ENCODE data around the gene PRDM16. TPM values are rescaled to one million over a fixed set of nuclear protein-coding genes. Genes with fewer than 3 reads are reported as not detected.

The PRDM16 gene
- total and polyA plus RNA-seq, 2 of the 8 experiments (the other 6 are each of a cell fraction or from before 2014, with no cell fraction given) = 0.39 to 0.43 TPM

DNA sequence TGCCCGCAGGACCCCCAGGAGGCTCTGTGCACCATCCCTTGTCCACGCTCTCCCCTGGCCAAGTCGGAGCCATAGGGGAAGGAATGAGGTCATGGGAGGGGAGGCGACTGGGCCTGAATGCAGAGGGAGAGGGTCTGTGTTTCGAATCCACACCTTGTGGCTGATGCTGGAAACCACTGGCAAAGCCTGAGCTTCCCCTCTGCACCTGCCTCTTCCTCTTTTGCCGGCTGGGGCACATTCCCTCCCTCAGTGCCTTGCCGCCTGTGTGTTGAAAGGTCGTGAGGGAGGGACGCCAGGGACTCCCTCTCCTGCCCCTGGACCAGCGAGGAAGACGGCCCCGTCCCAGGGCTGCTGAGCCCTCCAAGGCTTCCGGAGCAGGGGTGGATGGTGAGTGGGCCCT, 27.3 kb downstream of the PRDM16 start:
- WGBS, 2 experiments (ENCODE audit: extremely low coverage in 1 of 2, insufficient coverage in 1 of 2, insufficient read length in 1 of 2, insufficient replicate concordance in 2 of 2, low coverage in 1 of 2, low lambda C conversion rate in 2 of 2, missing lambda C conversion rate in 1 of 2) = 74% methylated on average over 8 of the region's 13 CpGs; no CpG with 5 or more reads in 1 of the 2 experiments
- Histone ChIP-seq H2BK12ac (ENCODE audit: low read depth, low read length) (no peak overlapping the region), H3K4me3 (ENCODE audit: extremely low read depth in 1 of 4, insufficient read depth in 2 of 4, low read depth in 3 of 4, low read length in 4 of 4) (no peak overlapping the region), H2AFZ (ENCODE audit: low read length) (no peak overlapping the region), H3K18ac (ENCODE audit: extremely low read depth, low read length) (no peak overlapping the region), H3K79me2 (ENCODE audit: control insufficient read depth in 1 of 2, insufficient read depth in 2 of 2, low read length in 2 of 2) (no peaks in the 10 kb centered on the region), H4K91ac (replicated peaks; ENCODE audit: insufficient read length, low read length) (no peak overlapping the region), H3K36me3 (ENCODE audit: control insufficient read depth in 2 of 4, insufficient read depth in 4 of 4, low read length in 3 of 4) (no peaks in the 10 kb centered on the region), H3K79me1 (ENCODE audit: low read depth, low read length) (no peaks in the 10 kb centered on the region), H3K9ac (replicated peaks in 1 of 4; ENCODE audit: extremely low read depth in 1 of 4, low read depth in 3 of 4, low read length in 3 of 4) (no peak overlapping the region), H2AK5ac (ENCODE audit: low read depth, low read length) (no peak overlapping the region), H3K27me3 (replicated peaks in 1 of 4; ENCODE audit: control insufficient read depth in 3 of 4, extremely low read depth in 1 of 4, insufficient read depth in 3 of 4, low read length in 3 of 4) (no peaks in the 10 kb centered on the region; a peak in 1 of 7 replicates), H3K27ac (ENCODE audit: low read depth, low read length) (no peak overlapping the region), H3K4me1 (replicated peaks in 1 of 4; ENCODE audit: control insufficient read depth in 3 of 4, insufficient read depth in 4 of 4, low read length in 3 of 4) (no peaks in the 10 kb centered on the region), H3K14ac (ENCODE audit: insufficient read length) (no peak overlapping the region), H3K23ac (ENCODE audit: insufficient read length) (no peak overlapping the region), H3K4ac (replicated peaks; ENCODE audit: insufficient read length, low read depth, low read length) (no peak overlapping the region), H3K56ac (replicated peaks; ENCODE audit: insufficient read length, low read depth, low read length) (no peak overlapping the region), H3K23me2 (ENCODE audit: low read depth, low read length) (no peaks in the 10 kb centered on the region), H3K4me2 (ENCODE audit: insufficient read depth in 1 of 2, low read depth in 2 of 2, low read length in 2 of 2) (no peak overlapping the region), H4K8ac (ENCODE audit: extremely low read depth, insufficient read depth, low read length) (no peak overlapping the region), H2BK20ac (ENCODE audit: low read length) (no peak overlapping the region), H2BK120ac (replicated peaks; ENCODE audit: low read depth, low read length) (no peak overlapping the region), H2BK5ac (ENCODE audit: low read depth, low read length) (no peak overlapping the region), H4K5ac (ENCODE audit: insufficient read length, low read depth, low read length) (no peak overlapping the region), H2BK15ac (ENCODE audit: low read length) (no peak overlapping the region), H4K20me1 (replicated peaks in 1 of 2; ENCODE audit: control insufficient read depth in 1 of 2, insufficient read depth in 2 of 2, low read length in 2 of 2) (no peaks in the 10 kb centered on the region), H3K9me3 (ENCODE audit: insufficient read depth in 2 of 2, low read depth in 1 of 2, low read length in 1 of 2) (no peaks in the 10 kb centered on the region)
- ChIA-PET POLR2A (ENCODE audit: partially characterized antibody) (no interaction called here), CTCF (ENCODE audit: partially characterized antibody) (interaction anchor here (0.7 to 1.3 kb wide), 2 partner anchors 15 to 34 kb away, joined by 3 read pairs; no protein-coding TSS in a partner anchor)
- DNase-seq (ENCODE audit: low read depth in 1 of 2, low spot score in 2 of 2) = no peak
- no peak for FAIRE-seq
- TF ChIP-seq TBP (IDR thresholded peaks at IDR 0.05; ENCODE audit: low read depth, low read length) = no peak
- no peak for TF ChIP-seq SRF (IDR thresholded peaks at IDR 0.05; ENCODE audit: low read depth, low read length)
- TF ChIP-seq TCF12 (IDR thresholded peaks at IDR 0.05; ENCODE audit: low read depth, low read length) = no peak
- no peak for TF ChIP-seq KDM5A (IDR thresholded peaks at IDR 0.05; ENCODE audit: low read length)
- TF ChIP-seq, protein P1, sequence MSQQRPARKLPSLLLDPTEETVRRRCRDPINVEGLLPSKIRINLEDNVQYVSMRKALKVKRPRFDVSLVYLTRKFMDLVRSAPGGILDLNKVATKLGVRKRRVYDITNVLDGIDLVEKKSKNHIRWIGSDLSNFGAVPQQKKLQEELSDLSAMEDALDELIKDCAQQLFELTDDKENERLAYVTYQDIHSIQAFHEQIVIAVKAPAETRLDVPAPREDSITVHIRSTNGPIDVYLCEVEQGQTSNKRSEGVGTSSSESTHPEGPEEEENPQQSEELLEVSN (IDR thresholded peaks at IDR 0.05) = no peak
- TF ChIP-seq CBX5 (IDR thresholded peaks at IDR 0.05; ENCODE audit: low read depth, low read length) = no peak
- TF ChIP-seq SIN3A (conservative IDR thresholded peaks at IDR 0.05 in 1 of 2, IDR thresholded peaks at IDR 0.05 in 1 of 2; ENCODE audit: low read depth in 1 of 2, low read length in 2 of 2) = no peak
- no peak for TF ChIP-seq BRCA1 (IDR thresholded peaks at IDR 0.05; ENCODE audit: low read depth, low read length)
- no peak for TF ChIP-seq TAF1 (IDR thresholded peaks at IDR 0.05; ENCODE audit: low read depth, low read length)
- TF ChIP-seq EP300 (IDR thresholded peaks at IDR 0.05; ENCODE audit: borderline replicate concordance in 1 of 2, low read depth in 2 of 2, low read length in 2 of 2) = no peak
- no peak for TF ChIP-seq TEAD4 (IDR thresholded peaks at IDR 0.05; ENCODE audit: low read depth, low read length)
- no peak for TF ChIP-seq SP2 (IDR thresholded peaks at IDR 0.05; ENCODE audit: low read length)
- TF ChIP-seq GTF2F1 (IDR thresholded peaks at IDR 0.05; ENCODE audit: borderline replicate concordance, low read depth, low read length) = no peak
- TF ChIP-seq CREB1 (IDR thresholded peaks at IDR 0.05) = no peak

Measured in H1 (cell line).